DMS 273 treated with DMSO at 0.1 percent for 48 hours (cell line): Measurements from ENCODE around the gene PDLIM7.
"Not testable (repeated sequence)": the region's sequence is repeated elsewhere in the genome, so short reads cannot be mapped to it uniquely, and the experiment has no call there.

Experiments used
- DNase-seq: peaks from one replicate; lab custom pipeline; 2025; lab: John Stamatoyannopoulos, UW

The PDLIM7 gene

GRCh38 chr5:177490992-177491391 is 6.4 kb downstream of the PDLIM7 start:
- DNase-seq, result no peak

DNA sequence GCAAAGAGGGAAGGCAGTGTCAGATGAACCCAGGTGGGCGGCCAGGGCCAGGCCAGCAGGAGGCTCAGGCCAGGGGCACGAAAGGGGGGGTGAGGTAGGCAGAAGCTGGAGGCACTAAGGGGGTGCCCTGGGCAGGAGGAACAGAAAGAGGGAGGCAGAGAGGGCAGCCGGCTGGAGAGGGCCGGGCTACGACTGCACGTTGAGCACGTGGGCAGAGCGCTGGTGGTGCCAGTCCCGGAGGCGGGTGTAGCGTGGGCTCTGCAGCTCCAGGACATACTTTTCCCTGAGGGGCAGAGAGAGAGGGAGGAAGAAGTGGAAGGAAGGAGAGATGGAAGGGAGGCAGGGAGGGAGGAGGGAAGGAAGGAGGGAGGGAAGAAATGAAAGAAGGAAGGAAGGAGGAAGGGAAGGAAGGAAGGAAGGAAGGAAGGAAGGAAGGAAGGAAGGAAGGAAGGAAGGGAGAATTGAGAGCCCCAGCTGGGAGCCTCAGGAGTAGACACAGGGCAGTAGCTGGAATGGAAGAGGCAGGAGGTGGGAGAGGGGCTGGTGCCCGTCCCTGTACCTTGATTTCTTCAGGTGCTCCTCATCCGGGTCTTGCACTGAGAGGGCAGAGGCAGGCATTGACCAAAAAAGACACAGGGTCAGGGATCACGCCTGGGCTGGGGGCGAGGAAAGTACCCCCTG is 7.0 kb downstream of the PDLIM7 start:
- DNase-seq, result no peak

DNA sequence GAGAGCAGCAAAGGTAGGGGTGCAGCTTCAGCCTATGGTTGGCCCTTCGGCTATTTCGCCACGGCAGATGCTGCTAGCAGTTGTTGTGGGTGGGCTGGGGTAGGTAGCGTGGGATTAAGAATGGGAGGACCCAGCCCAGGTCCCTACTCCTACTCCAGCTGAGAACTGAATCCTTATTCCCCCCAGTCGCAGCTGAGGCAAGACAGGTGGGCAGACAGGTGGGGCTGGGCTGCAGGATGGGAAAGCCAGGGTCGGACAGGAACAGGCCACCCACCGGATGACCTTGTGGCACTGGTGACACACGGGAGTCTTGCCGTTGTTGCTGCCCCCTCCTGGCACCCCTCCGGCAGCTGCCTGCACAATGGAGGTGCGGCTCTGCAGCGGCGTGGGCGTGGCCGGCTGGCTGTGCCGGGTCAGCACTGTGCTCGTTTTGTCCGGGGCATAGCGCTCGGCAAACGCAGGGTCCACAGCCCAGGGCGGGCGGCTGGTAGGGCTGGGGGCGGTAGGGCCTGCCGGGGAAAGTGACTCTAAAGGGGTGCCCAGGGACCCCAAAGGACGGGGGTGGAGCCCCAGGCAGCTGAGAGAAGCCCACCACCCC is 8.2 kb downstream of the PDLIM7 start:
- DNase-seq, result no peak

DNA sequence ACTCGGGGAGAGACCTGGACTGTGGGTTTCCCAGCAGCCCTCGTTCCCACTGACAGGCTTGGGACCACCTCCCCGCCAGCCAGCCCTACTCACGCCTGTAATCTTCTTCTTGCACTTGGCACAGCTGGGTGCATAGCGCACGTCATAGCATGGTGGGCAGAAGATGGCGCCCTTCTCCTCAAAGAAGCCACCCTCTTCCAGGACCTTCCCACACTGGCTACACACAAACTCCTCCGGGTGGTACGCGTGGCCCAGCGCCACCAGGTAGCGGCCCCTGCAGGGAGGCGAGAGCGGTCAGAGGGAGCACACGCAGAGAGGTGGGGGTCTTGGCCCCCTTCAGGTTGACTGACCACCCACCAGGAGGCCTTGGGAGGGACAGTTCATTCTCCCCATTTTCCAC is 9.4 kb downstream of the PDLIM7 start:
- DNase-seq, result no peak

GRCh38 chr5:177487144-177487543 is 10.3 kb downstream of the PDLIM7 start:
- DNase-seq, result no peak

DNA sequence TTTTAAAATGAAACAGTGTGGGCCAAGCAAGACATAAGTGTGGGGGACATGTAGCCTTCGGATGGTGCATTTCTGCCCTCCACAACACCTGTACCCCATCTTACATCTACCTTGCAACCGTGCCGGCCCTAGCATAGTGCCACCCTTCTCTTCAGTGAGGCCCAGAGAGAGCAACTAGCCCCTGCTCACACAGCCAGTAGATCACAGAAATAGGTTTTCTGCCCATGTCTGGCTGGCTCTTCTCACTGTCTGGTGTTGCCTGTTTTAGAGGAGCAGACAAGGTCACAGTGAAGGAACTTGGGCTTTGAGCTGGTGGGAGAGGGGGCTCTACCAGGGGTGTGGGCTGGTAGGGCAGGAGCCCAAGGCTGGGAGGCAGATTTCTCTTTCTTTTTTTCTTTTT is 11.1 kb downstream of the PDLIM7 start:
- no peak for DNase-seq

- DNase-seq, result not testable (repeated sequence)
Measured at GRCh38 chr5:177485753-177486152, 11.7 kb downstream of the PDLIM7 start.

GRCh38 chr5:177484902-177485549 is 12.4 kb downstream of the PDLIM7 start:
- no peak for DNase-seq

- peak; percentile 77 for DNase-seq
Measured at GRCh38 chr5:177483994-177484901, 13.2 kb downstream of the PDLIM7 start.

DNA sequence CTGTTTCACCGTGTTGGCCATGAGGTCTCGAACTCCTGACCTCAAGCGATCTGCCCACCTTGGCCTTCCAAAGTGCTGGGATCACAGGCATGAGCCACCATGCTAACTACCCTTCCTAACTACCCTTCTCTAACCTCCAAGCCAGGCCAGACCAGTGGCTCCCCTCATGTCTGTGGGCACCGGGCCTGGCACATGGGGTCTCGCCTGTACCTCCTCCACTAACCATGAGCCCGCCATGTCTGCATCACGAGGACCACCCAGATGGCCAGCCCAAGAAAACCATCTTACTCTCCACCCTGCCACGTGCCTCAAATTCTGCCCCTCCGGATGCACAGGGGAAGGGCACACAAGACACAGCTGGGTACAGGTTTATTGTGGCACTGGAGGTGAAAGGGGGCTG is 14.4 kb downstream of the PDLIM7 start:
- DNase-seq, result no peak

DNA sequence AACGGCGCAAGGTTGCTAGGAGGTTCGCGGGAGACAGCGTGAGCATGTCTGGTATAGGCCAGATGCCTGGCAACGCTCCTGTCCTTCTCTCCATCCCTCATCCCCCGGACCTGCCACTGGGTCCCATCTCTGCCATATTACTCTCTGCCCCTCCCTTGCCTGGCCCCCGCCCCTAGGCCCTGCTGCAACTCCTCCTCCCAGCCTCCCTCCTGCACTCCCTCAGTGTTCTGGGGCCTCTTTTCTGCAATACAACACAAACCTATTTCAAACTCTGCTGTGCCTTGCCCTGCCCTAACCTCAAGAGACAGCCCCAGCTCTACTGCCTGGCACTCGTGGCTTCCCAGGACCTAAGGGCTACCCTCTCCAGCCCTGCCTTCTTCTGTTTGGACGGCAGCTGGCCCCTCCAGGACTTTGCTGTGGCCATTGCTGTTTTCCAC is 15.0 kb downstream of the PDLIM7 start:
- DNase-seq, result no peak

- no peak for DNase-seq
Measured at GRCh38 chr5:177479774-177480173, 17.6 kb downstream of the PDLIM7 start.

GRCh38 chr5:177478711-177479646 is 18.4 kb downstream of the PDLIM7 start:
- no peak for DNase-seq

DNA sequence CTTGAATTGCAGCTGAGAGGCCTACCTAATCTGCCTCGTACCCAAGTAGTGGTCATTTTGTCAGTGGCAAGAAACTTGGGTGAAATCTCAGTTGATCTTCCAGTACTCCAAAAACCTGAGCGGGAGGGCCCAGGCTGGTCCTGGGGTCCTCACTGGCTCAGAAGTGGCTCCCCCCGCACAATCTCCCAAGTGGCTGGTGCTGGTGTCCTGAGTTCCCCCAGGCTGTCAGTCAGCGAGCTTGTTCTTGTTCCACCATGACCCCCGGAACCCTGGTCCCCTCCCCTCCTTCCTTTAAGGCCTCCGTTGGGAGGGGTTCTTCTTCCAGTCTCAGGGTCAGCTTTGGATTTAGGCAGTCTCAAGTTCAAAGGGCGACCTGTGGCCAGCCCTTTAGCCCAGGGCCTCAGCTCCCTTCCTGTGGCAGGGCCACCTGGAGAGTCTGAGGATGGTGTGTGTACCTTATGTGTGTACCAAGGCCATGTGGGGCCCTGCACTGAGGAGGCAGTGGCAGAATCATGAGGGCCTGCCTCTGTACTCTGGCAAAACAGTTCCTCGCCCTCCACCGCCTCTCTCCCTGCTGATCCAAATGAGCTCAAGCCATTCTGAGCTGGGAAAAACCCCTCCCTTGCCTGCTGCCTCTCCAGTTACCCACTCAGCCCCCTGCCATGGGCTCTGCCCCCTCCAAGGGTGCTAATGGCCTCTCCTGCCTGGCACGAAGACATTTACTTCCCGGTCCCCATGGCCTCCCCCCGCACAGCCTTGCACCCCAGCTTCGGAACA is 19.5 kb downstream of the PDLIM7 start:
- no peak for DNase-seq

- no peak for DNase-seq
Measured at GRCh38 chr5:177476531-177477233, 20.7 kb downstream of the PDLIM7 start.

DNA sequence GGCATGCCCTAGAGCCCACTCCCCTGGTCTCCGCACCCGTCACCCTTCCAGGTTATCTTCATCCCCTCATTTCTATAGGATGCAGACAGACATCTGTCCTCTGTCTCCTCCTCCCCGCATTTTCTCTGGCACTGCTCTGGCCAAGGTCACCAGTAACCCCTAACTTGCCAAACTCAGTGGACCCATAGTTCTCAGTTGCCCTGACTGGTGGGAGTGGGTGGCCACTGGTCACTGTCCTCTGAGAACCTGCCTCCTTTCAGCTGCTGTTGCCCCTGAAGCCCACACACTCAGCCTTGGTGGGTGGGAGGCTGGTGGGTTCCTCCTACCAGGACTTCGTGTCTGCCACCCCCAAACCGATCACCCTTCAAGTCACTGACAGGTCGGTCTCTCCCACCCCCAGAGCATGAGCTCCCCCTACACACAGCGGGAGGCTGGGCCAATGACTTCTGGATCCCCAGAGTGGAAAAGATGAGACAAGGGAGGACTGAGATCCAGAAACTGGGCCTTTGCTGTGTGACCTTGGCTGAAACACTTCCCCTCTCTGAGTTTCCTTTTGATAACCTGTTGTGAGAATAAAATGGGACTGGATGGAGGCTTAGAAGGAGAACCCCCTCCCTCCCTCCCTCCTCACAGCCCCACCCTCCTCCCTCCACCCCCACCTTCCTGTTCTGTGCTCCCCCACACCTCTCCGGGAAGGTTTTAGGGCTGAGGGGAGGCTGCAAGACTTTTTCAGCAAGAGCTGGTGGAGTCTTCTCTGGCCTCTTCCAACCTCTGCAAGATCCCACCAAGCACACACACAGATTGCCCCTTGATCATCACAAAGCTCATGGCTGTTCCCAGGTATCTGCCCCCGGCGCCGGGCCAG is 21.6 kb downstream of the PDLIM7 start:
- no peak for DNase-seq

GRCh38 chr5:177474846-177475562 is 22.4 kb downstream of the PDLIM7 start:
- DNase-seq, result no peak

- no peak for DNase-seq
Measured at GRCh38 chr5:177474002-177474476, 23.4 kb downstream of the PDLIM7 start.
